Measurements from ENCODE around the gene CER1. TPM values are rescaled to one million over a fixed set of nuclear protein-coding genes. Genes with fewer than 3 reads are reported as not detected.

CER1 gene, protein sequence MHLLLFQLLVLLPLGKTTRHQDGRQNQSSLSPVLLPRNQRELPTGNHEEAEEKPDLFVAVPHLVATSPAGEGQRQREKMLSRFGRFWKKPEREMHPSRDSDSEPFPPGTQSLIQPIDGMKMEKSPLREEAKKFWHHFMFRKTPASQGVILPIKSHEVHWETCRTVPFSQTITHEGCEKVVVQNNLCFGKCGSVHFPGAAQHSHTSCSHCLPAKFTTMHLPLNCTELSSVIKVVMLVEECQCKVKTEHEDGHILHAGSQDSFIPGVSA
- total RNA-seq = 1 to 10 TPM in 1 of 4 donors, not detected in 3; 1.5 TPM

DNA sequence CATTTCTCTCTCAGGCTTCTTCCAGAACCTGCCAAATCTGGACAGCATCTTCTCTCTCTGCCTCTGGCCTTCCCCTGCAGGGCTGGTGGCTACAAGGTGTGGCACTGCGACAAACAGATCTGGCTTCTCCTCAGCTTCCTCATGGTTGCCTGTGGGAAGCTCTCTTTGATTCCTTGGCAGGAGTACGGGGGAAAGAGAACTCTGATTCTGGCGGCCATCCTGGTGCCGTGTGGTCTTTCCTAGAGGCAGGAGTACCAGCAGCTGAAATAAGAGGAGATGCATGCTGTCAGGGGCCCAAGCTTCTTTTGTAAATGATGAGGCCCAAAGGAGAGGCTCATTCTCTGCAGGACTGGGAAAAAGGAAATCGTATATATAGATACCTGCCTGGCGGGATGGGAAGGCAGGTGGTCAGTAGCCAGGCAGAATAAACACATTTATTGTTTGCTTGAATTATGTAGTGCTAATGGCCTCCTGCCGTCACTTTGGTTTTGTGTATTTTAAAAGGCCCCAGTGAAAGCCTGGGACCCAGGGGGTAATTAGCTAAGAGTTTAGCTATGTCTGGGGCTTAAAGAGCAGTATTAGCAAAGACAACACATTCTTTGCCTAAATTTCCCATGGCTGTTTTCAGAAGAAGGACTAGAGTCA lies at the start of gene CER1:
CER1 (minus strand) TSS at position 343 of the 645 bp plus-strand sequence; CDS start at position 282, 61 bp downstream.
- WGBS, 2 donors = 49 to 56% methylated on average over 7 of the region's 7 CpGs

GRCh38 chr9:14770592-14770991 lies 48.1 kb upstream of the CER1 start:
- Histone ChIP-seq H3K4me3 (no peak overlapping the region), H3K9me3 (no peaks in the 10 kb centered on the region), H3K36me3 (no peaks in the 10 kb centered on the region), H3K4me1 (peaks cover 0 to 4% (median 0%) of the 10 kb centered on the region in 4 donors), H3K27ac (no peak overlapping the region), H3K27me3 (no peaks in the 10 kb centered on the region)
- DNase-seq (ENCODE audit: low spot score in 2 of 2) = no peak
- TF ChIP-seq, protein P1, sequence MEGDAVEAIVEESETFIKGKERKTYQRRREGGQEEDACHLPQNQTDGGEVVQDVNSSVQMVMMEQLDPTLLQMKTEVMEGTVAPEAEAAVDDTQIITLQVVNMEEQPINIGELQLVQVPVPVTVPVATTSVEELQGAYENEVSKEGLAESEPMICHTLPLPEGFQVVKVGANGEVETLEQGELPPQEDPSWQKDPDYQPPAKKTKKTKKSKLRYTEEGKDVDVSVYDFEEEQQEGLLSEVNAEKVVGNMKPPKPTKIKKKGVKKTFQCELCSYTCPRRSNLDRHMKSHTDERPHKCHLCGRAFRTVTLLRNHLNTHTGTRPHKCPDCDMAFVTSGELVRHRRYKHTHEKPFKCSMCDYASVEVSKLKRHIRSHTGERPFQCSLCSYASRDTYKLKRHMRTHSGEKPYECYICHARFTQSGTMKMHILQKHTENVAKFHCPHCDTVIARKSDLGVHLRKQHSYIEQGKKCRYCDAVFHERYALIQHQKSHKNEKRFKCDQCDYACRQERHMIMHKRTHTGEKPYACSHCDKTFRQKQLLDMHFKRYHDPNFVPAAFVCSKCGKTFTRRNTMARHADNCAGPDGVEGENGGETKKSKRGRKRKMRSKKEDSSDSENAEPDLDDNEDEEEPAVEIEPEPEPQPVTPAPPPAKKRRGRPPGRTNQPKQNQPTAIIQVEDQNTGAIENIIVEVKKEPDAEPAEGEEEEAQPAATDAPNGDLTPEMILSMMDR (IDR thresholded peaks at IDR 0.05) = no peak
- TF ChIP-seq POLR2A (IDR thresholded peaks at IDR 0.05) = no peak
- TF ChIP-seq EP300 (IDR thresholded peaks at IDR 0.05) = no peak
- 78 to 79% methylated on average over 7 of the region's 7 CpGs for WGBS, 2 donors

More for the DNA sequence above, at the start of gene CER1:
- no peak for TF ChIP-seq EP300 (IDR thresholded peaks at IDR 0.05)
- no peaks in the 10 kb centered on the region for H3K36me3 ChIP-seq
- H3K4me1 ChIP-seq = no peaks in the 10 kb centered on the region
- H3K9me3 ChIP-seq = no peaks in the 10 kb centered on the region
- H3K27ac ChIP-seq = no peak within 1 kb of the TSS
- H3K4me3 ChIP-seq = no peak within 1 kb of the TSS
- DNase-seq (ENCODE audit: low spot score in 2 of 2) = no peak
- H3K27me3 ChIP-seq = no peaks in the 10 kb centered on the region

DNA sequence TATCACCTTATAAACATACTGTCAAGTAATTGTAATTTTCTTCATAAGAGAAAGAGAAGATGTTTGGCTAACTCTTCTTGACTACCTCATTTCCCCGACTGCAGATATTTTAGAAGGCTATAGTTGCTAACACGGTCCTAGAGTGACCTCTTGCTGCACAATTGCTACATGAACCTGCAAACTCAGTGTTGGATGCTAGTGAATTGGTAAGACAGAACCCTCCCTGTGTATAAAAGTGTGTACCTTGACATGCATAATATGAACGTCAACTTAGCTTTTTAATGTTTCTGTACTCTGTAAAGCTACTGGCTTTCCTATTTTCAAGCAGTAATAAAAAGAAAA lies 46.7 kb upstream of the CER1 start:
- no peak overlapping the region for H3K4me3 ChIP-seq
- H3K36me3 ChIP-seq = no peaks in the 10 kb centered on the region
- 40 to 47% methylated on average over 3 of the region's 3 CpGs for WGBS, 2 donors
- TF ChIP-seq, protein P1 (IDR thresholded peaks at IDR 0.05) = no peak
- TF ChIP-seq POLR2A (IDR thresholded peaks at IDR 0.05) = no peak
- no peak for TF ChIP-seq EP300 (IDR thresholded peaks at IDR 0.05)
- H3K4me1 ChIP-seq = peaks cover 0 to 4% (median 0%) of the 10 kb centered on the region in 4 donors
- no peak overlapping the region for H3K27ac ChIP-seq
- H3K27me3 ChIP-seq = no peaks in the 10 kb centered on the region
- H3K9me3 ChIP-seq = no peaks in the 10 kb centered on the region
- DNase-seq (ENCODE audit: low spot score in 2 of 2) = no peak

DNA sequence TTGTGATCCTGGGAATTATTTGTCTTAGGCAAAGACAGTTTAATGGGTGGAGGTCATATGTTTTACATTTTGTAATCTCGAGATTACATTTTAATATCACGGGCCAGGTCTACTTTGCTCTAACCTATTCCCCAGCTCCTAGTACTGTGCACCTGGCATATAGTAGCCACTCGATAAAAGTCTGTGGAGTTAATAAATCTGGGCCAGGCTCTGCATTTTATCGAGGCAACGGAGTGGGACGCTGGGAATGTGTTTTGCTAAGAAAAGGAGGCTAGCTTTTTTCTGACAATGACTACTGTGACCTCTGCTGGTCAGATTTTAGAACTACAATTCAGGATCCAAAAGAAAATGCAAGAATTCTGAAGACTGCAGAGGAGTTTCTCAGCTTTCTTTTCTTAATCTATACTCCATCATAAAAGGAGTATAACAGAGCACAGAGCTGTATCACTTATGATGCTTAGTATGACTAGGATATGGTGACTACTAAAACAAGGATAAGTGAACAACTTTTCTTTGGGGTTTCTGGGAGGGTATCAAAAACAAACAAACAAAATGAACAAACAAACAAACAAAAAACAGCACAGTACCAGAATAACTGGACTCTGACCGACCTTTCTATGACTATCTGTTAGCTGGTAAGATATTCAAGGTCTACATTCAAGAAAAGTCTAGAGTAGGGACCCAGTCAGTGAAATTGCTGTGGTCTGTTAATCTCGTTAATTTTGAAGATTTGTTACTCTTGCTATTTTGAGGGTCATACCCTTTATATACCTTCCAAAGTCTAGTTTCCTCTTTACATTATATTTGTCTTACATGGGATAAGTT lies 46.1 kb upstream of the CER1 start:
- 35 to 39% methylated on average over 8 of the region's 8 CpGs for WGBS, 2 donors
- Histone ChIP-seq H3K36me3 (no peaks in the 10 kb centered on the region), H3K4me3 (no peak overlapping the region), H3K4me1 (peaks cover 0 to 4% (median 0%) of the 10 kb centered on the region in 4 donors), H3K9me3 (no peaks in the 10 kb centered on the region), H3K27ac (no peak overlapping the region), H3K27me3 (no peaks in the 10 kb centered on the region)
- DNase-seq (ENCODE audit: low spot score in 2 of 2) = peak in 1 of 2 donors; percentile 38
- TF ChIP-seq EP300 (IDR thresholded peaks at IDR 0.05) (no peak), POLR2A (IDR thresholded peaks at IDR 0.05) (no peak)
- TF ChIP-seq, protein P1 (IDR thresholded peaks at IDR 0.05) = peak; percentile 61 to 78 (median 66)

GRCh38 chr9:14766299-14766698 lies 43.8 kb upstream of the CER1 start:
- TF ChIP-seq POLR2A (IDR thresholded peaks at IDR 0.05) = no peak
- no peak for TF ChIP-seq EP300 (IDR thresholded peaks at IDR 0.05)
- TF ChIP-seq, protein P1 (IDR thresholded peaks at IDR 0.05) = no peak
- Histone ChIP-seq H3K27me3 (no peaks in the 10 kb centered on the region), H3K4me1 (peaks cover 0 to 4% (median 0%) of the 10 kb centered on the region in 4 donors), H3K4me3 (no peak overlapping the region), H3K9me3 (no peaks in the 10 kb centered on the region), H3K36me3 (no peaks in the 10 kb centered on the region), H3K27ac (no peak overlapping the region)
- WGBS, 2 donors = 85 to 88% methylated on average over 6 of the region's 6 CpGs
- no peak for DNase-seq (ENCODE audit: low spot score in 2 of 2)

Data from tibial nerve (tissue), 4 donors.